HG02610 (cell line): Measurements from ENCODE around the gene SLC6A5.

Experiments
- ATAC-seq: cut with Tn5 transposase; IDR thresholded peaks from one replicate; pipeline ENCODE4 v1.9.1; 2021; ENCODE audit warnings: mild to moderate bottlenecking, moderate library complexity; ENCODE audit not compliant: unreplicated experiment

Gene SLC6A5

DNA sequence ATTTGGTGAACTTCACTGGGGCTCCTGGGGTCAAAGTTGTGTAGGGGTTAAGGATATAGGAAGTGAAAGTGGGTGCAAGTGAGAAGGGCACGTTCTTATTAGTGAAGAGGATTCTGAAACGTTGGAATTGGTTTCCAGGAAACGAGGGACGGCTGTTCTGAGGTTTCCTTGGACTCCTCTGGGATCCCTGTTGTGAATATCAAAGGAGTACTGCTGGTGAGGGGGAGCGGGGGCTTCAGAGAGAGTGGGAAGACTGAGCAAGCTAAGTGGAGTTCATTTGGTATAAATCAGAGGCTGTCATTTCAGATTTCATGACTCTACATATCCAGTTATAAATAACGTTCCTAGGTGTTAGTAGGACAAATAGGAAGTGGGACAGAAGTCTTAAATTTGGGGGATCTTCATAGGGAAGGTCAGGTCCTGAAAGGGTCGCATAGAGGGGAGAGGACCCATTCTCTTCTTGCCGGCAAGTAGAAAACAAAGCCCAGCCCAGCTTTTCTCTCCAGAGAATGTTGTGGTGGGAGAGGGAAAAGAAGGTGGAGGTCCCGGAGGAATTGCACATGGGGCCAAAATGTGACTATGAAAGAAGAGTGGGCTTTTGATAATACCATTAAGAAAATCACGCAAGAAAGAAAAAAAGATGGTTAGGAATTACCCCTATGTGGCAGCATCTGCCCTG, 68.9 kb downstream of the SLC6A5 start:
- ATAC-seq = no peak

DNA sequence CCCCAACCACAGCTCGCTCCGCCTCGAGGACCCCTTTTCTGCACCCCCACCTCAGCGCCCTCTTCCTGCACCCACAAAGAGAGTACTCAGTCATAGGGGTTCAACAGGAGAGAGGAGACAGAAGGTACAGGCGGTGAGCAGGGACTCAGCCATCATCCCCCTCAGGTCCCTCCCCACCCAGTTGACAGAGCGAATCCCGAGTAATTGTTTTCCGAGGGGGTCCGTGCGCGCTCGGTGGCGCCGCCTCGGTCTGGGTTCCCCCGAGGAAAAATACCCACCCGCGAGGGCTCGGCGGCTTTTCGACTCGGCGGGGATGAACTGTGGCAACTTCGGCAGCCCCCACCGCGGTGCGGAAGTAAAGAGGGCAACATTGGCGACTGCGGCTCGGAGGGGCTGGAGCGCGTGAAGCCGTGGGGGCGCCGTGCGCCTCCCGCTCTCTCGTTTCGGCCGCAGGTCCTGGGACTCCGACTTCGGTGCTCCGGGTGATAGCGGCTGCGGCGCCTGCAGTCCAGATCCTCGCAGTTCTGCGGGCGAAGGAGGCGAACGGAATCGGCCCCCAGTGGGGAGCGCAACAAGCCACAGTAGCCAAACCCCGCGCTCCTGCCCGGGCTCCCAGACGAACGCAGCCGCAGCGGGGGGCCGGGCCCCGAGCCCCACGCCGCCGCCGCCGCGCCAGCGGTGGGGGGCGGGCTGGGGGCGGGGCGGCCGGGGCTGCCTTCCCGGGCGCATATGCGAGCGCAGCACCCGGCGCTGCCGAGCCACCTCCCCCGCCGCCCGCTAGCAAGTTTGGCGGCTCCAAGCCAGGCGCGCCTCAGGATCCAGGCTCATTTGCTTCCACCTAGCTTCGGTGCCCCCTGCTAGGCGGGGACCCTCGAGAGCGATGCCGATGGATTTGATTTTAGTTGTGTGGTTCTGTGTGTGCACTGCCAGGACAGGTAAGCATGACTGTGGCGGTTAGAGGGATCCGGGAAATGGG, 69.7 kb downstream of the SLC6A5 start, which contains the start of gene NELL1:
TSS of gene NELL1 (plus strand) at position 743 of the 976 bp plus-strand sequence.
- no peak for ATAC-seq

DNA sequence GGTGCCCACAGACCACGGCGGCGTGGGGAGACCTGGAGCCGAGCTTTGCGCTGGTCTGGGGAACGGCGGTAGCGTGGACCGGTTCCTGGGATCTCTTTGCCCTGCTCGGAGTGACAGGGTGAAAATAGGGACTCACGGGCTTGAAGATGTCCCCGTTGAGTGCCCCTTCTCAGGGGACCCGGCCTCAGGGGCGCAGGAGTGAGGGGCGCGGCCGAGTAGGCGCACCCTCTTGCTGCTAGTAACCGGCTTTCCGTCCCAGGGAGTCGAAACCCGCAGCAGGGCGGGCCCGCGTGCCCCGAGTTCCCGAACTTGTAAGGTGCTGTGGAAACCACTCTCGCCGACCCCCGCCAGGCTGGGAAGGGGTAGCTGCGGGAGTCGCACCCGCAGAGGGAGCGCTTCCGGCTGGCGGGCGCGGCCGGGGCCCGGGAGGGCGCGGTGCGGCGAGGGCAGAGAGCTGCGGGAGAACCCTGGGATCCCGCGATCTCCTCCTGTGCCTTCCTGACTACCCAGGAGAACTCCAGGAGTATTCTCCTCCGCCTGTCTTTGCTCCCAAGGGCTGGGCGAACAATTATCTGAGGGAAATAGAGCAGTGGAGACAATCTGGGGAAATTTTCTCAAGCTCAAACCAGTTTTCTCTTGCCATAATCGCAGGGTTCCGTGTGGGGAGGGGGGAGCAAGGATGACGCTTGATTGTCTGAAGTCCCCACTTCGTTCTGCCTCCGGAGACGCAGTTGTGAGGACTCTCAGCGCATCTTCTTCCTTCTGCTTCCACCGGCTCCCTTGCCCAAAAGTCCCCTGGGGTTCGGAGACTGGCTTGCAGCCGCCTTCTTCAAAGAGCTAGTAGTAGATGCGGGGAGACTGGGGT, 70.6 kb downstream of the SLC6A5 start:
- no peak for ATAC-seq

DNA sequence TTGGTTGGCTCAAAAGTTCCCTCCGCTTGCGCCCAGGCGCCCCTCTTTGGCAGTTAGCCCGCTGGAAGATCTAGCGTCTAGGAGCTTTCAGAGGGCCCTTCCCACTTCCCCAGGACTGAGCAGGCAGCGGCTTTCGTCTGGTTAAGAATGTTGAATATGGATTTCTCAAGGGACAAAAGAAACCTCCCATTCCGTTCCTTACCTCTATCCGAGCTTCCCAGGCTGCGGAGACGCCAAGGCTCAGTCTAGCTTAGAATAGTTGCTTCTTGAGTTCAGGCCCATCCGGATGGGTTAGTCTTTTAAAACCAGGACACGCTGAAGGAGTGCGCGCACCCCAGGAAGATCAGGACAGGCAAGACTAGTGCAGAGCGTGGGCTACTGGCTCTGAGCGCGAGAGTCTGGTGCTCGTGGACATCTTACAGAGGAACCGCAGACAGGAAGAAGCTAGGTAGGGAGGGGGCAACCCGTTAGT, 71.6 kb downstream of the SLC6A5 start:
- ATAC-seq = no peak

DNA sequence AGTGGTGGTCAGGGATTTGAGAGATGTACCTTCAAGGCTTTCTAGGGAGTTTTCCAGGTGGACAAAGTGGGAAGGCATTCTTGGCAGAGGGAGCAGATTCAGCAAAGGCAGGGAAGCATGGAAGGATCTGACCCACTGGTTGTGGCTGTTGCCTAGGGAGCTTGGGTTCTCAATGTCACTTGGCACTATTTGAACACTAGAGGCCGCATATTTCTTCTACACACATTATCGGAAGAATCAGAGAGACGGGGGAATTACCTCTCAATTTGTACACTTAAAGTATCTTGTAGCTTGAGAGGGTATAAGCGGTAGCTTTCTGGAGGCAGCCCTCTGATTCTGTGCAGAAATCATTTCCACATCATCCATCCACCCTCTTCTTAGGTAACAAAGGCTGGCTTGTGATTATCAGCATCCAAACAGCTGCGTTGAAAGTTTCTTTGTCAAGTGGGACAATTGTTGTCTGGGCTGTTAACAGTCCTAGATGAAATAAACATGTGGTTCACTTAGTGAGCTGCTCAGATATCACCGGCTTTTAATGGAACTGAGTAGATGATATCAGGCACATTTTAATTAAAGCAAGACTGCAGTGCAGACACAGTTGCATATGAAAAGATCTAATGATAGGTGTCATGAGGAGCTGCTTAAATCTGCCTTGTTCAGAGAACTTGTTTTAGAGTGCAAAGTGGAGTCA, 72.6 kb downstream of the SLC6A5 start:
- ATAC-seq = no peak

DNA sequence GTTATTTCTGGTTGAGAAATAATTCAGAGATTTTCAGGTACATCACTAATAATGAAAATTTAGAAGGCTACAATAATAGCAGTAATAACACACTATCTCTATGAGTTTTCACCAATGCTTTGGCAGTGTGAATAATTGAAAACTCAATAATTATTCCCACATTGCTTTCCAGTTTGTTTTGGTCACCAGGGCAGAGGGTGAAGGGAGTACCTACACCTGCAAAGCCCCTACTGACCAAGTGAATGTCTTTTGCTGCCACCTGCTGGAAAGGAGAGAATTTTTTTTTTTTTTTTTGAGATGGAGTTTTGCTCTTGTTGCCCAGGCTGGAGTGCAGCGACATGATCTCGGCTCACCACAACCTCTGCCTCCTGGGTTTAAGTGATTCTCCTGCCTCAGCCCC, 73.2 kb downstream of the SLC6A5 start:
- ATAC-seq = no peak

DNA sequence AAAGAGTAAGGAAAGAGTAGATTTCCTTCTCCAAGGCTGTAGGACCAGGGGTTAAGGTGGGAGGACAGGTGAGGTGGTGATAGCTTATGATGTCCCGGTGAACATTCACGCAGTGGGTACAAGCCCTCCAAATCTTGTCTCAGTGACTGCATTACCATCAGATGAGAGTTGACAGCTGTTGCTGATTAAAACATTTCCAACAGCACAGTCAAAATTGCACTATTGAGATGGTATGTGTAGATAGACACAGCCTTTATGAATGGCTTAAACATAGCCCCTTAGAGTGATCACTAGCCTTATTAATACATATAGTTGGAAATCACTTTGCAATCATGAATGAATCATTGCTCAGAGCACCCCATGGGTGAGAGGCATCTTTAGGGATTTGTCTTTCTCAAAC, 77.2 kb downstream of the SLC6A5 start:
- no peak for ATAC-seq

DNA sequence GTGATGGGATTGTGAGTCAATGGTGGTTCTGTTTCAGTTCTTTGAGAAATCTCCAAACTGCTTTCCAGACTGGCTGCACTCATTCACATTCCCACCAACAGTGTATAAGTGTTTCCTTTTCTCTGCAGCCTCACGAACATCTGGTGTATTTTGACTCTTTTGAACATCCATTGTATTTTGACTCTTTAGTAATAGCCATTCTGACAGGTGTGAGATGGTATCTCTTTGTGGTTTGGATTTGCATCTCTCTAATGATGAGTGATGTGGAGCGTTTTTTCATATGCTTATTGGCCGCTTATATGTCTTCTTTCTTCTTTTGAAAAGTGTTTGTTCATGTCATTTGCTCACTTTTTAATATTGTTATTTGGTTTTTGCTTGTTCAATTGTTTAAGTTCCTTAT, 89.4 kb downstream of the SLC6A5 start:
- no peak for ATAC-seq

DNA sequence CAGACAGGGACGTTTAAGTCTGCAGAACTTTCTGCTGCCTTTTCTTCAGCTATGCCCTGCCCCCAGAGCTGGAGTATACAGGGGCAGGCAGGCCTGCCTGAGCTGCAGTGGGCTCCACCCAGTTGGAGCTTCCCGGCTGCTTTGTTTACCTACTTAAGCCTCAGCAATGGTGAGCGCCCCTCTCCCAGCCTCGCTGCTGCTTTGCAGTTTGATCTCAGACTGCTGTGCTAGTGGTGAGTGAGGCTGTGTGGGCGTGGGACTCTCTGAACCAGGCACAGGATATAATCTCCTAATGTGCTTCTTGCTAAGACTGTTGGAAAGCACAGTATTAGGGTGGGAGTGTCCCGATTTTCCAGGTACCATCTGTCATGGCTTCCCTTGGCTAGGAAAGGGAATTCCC, 108.5 kb downstream of the SLC6A5 start:
- no peak for ATAC-seq
